DOHH2 (cell line): ENCODE measurements around the gene TDRD9.

Source experiments
- H3F3A ChIP-seq: fragments of 200-600 bp; sonication (generic), shearing (Covaris generic); 2 replicates; pipeline ENCODE4 v1.6.0; 2016; ENCODE audit warnings: antibody characterized with exemption, mild to moderate bottlenecking; ENCODE audit not compliant: control insufficient read depth, insufficient read depth
- H3K27ac ChIP-seq: fragments of 200-600 bp; sonication (generic); 2 replicates; pipeline ENCODE4 v1.5.1; 2014; ENCODE audit warnings: low read depth, mild to moderate bottlenecking, low read length, moderate library complexity
- H3K27me3 ChIP-seq: fragments of 200-600 bp; sonication (generic); 2 replicates; pipeline ENCODE4 v1.6.1; 2014; ENCODE audit warnings: mild to moderate bottlenecking, low read length, mixed read lengths; ENCODE audit not compliant: control insufficient read depth
- H3K36me3 ChIP-seq: fragments of 200-600 bp; sonication (generic); 2 replicates; pipeline ENCODE4 v1.6.1; 2014; ENCODE audit warnings: mild to moderate bottlenecking, low read length, moderate library complexity, mixed read lengths; ENCODE audit not compliant: control insufficient read depth
- H3K4me1 ChIP-seq: fragments of 200-600 bp; sonication (generic); 2 replicates; pipeline ENCODE4 v1.6.1; 2014; ENCODE audit warnings: mild to moderate bottlenecking, low read length, mixed read lengths; ENCODE audit not compliant: control insufficient read depth
- H3K4me2 ChIP-seq: fragments of 200-600 bp; sonication (generic); 2 replicates; pipeline ENCODE4 v1.6.0; 2014; ENCODE audit warnings: mild to moderate bottlenecking, low read length, moderate library complexity
- H3K4me3 ChIP-seq: fragments of 200-600 bp; sonication (generic); 2 replicates; pipeline ENCODE4 v1.5.1; 2014; ENCODE audit warnings: mild to moderate bottlenecking, low read length, mixed read lengths
- H3K79me2 ChIP-seq: fragments of 200-600 bp; sonication (generic); 2 replicates; pipeline ENCODE4 v1.6.1; 2014; ENCODE audit warnings: mild to moderate bottlenecking, low read length, mixed read lengths; ENCODE audit not compliant: control insufficient read depth
- H3K9me2 ChIP-seq: fragments of 200-600 bp; sonication (generic); replicated peaks from 2 replicates; pipeline ENCODE4 v1.6.1; 2014; ENCODE audit warnings: mild to moderate bottlenecking, low read length, mixed read lengths; ENCODE audit not compliant: control insufficient read depth
- H3K9me3 ChIP-seq: fragments of 200-600 bp; sonication (generic); 2 replicates; pipeline ENCODE4 v1.6.1; 2014; ENCODE audit warnings: antibody characterized with exemption, low read length, mixed read lengths; ENCODE audit not compliant: control insufficient read depth, insufficient read depth
- H4K20me1 ChIP-seq: fragments of 200-600 bp; sonication (generic); 2 replicates; pipeline ENCODE4 v1.6.0; 2014; ENCODE audit warnings: low read depth, mild to moderate bottlenecking, antibody characterized with exemption, low read length, moderate library complexity; ENCODE audit not compliant: control insufficient read depth, insufficient read depth
- EZH2phosphoT487 ChIP-seq: fragments of 200-600 bp; sonication (generic); IDR thresholded peaks from 2 replicates; pipeline ENCODE4 v1.6.1; 2017; ENCODE audit warnings: borderline replicate concordance, mild to moderate bottlenecking, antibody characterized with exemption, low read length, moderate library complexity, mixed read lengths
- TF ChIP-seq, protein P1 (sequence below): fragments of 200-600 bp; sonication (generic); IDR thresholded peaks from one replicate; pipeline ENCODE4 v1.5.1; 2014; ENCODE audit warnings: antibody characterized with exemption, mild to moderate bottlenecking, low read depth, low read length; ENCODE audit not compliant: poor library complexity, severe bottlenecking

The TDRD9 gene

DNA sequence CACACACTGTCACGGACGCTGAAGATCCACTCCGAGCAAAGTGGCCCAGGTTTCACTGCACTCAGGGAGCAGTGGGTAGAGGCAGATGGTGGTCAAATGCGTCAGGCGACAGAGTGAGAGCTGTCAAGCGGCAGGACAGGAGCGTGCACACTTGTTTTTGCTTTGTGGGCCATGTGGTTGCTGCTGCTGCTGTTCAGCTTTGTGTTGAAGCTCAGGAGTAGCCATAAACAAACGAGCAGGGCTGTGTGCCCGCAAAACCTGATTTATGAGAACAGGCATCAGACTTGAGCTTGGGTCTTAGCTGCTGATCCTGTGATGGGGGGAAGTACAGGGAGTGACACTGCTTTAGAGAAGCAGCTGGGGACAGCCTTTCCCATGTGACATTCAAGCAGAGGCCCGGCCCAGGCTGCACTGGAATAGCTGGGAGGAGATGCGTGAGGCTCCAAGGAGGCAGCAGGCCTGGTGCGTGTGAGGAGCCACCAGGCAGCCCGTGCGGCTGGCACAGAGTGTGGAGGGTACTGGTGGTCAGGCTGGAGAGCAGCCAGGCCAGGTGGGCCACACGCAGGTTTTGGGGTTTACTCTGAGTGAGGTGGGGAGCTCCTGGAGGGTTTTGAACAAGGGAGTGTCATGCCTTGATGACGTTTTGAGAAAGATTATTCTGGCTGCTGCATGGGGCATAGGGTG is 126.1 kb downstream of the TDRD9 start:
- Histone ChIP-seq H3F3A (no peaks in the 10 kb centered on the region), H4K20me1 (no peaks in the 10 kb centered on the region)

DNA sequence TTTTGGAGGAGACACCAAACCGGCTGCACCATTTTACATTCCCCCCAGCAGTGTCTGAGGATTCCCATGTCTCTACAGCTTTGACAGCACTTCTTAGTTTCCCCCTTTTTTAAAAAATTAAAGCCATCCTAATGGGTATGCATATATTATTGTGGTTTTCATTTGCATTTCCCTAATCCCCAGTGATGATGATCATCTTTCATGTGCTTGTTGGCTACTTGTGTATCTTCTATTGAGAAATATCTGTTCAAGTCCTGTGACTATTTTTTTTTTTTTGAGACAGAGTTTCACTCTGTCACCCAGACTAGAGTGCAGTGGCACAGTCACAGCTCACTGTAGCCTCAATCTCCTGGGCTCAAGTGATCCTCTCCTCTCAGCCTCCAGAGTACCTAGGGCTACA is 134.0 kb downstream of the TDRD9 start:
- Histone ChIP-seq H3K4me3 (no peak overlapping the region), H3K9me2 (no peaks in the 10 kb centered on the region), H3K27ac (no peak overlapping the region), H3F3A (no peaks in the 10 kb centered on the region), H3K4me1 (no peaks in the 10 kb centered on the region), H3K9me3 (peaks cover 13% of the 10 kb centered on the region; the same call in 1 of the 2 replicates), H3K36me3 (no peaks in the 10 kb centered on the region), H3K27me3 (peaks cover 7% of the 10 kb centered on the region), H3K79me2 (no peaks in the 10 kb centered on the region), H3K4me2 (no peak overlapping the region), H4K20me1 (no peaks in the 10 kb centered on the region)
- no peak for TF ChIP-seq EZH2phosphoT487
- TF ChIP-seq, protein P1, sequence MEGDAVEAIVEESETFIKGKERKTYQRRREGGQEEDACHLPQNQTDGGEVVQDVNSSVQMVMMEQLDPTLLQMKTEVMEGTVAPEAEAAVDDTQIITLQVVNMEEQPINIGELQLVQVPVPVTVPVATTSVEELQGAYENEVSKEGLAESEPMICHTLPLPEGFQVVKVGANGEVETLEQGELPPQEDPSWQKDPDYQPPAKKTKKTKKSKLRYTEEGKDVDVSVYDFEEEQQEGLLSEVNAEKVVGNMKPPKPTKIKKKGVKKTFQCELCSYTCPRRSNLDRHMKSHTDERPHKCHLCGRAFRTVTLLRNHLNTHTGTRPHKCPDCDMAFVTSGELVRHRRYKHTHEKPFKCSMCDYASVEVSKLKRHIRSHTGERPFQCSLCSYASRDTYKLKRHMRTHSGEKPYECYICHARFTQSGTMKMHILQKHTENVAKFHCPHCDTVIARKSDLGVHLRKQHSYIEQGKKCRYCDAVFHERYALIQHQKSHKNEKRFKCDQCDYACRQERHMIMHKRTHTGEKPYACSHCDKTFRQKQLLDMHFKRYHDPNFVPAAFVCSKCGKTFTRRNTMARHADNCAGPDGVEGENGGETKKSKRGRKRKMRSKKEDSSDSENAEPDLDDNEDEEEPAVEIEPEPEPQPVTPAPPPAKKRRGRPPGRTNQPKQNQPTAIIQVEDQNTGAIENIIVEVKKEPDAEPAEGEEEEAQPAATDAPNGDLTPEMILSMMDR: no peak

More for the DNA sequence above, 126.1 kb downstream of the TDRD9 start:
- no peaks in the 10 kb centered on the region for H3K9me3 ChIP-seq
- no peak overlapping the region for H3K27ac ChIP-seq
- H3K27me3 ChIP-seq: peaks cover 9% of the 10 kb centered on the region
- no peak overlapping the region for H3K4me2 ChIP-seq
- TF ChIP-seq EZH2phosphoT487: no peak
- TF ChIP-seq, protein P1: no peak
- no peaks in the 10 kb centered on the region for H3K9me2 ChIP-seq
- no peaks in the 10 kb centered on the region for H3K4me1 ChIP-seq
- H3K36me3 ChIP-seq: no peaks in the 10 kb centered on the region
- H3K4me3 ChIP-seq: no peak overlapping the region
- no peaks in the 10 kb centered on the region for H3K79me2 ChIP-seq

DNA sequence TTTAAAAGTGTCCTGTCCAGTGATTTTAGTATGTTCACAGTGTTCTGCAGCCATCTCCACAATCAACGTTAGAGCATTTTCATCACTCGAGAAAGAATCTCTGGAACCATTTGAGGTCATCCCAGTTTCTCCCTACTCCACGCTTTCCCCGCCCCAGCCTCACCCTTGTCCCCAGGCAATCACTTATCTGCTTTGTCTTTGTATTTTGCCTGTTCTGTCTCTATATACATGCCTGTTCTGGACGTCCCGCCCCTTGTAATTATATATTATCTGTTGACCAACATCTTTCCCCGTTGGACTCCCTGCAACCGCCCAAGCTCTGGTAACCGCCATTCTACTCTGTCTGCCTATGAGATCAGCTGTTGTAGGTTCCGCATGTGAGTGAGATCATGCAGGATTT is 135.7 kb downstream of the TDRD9 start:
- H3K79me2 ChIP-seq: no peaks in the 10 kb centered on the region
- peaks cover 13% of the 10 kb centered on the region; the same call in 1 of the 2 replicates for H3K9me3 ChIP-seq
- H3F3A ChIP-seq: no peaks in the 10 kb centered on the region
- no peak overlapping the region for H3K27ac ChIP-seq
- H3K4me1 ChIP-seq: no peaks in the 10 kb centered on the region
- H3K9me2 ChIP-seq: no peaks in the 10 kb centered on the region
- no peak for TF ChIP-seq EZH2phosphoT487
- TF ChIP-seq, protein P1: no peak
- H3K36me3 ChIP-seq: no peaks in the 10 kb centered on the region
- H4K20me1 ChIP-seq: no peaks in the 10 kb centered on the region
- H3K27me3 ChIP-seq: peaks cover 7% of the 10 kb centered on the region
- no peak overlapping the region for H3K4me2 ChIP-seq
- H3K4me3 ChIP-seq: no peak overlapping the region
